H9 (cell line): ENCODE measurements around the gene SF3B5. TPM values are rescaled to one million over a fixed set of nuclear protein-coding genes. Genes with fewer than 3 reads are reported as not detected.

Experiments used
- DNase-seq: peaks from one replicate; pipeline ENCODE4 v3.0.0-alpha.2; 2017
- H2AFZ ChIP-seq: one replicate; pipeline ENCODE4 v1.6.1; 2013; ENCODE audit warnings: mild to moderate bottlenecking, low read length, control low read depth, moderate library complexity
- H2AK5ac ChIP-seq: 2 replicates; pipeline ENCODE4 v1.6.1; 2013; ENCODE audit warnings: low read length, control low read depth, mixed read lengths; ENCODE audit not compliant: insufficient read length
- H2BK120ac ChIP-seq: one replicate; pipeline ENCODE4 v1.6.1; 2013; ENCODE audit warnings: low read depth, mild to moderate bottlenecking, low read length, control low read depth, inconsistent platforms; ENCODE audit not compliant: poor library complexity, severe bottlenecking
- H2BK12ac ChIP-seq: 2 replicates; pipeline ENCODE4 v1.6.1; 2013; ENCODE audit warnings: low read length, control low read depth, mixed read lengths, low read depth; ENCODE audit not compliant: insufficient read length
- H2BK15ac ChIP-seq: 2 replicates; pipeline ENCODE4 v1.6.1; 2013; ENCODE audit warnings: low read depth, low read length, control low read depth
- H2BK20ac ChIP-seq: one replicate; pipeline ENCODE4 v1.6.1; 2013; ENCODE audit warnings: low read depth, mild to moderate bottlenecking, low read length, control low read depth, inconsistent platforms; ENCODE audit not compliant: poor library complexity, severe bottlenecking
- H2BK5ac ChIP-seq: 2 replicates; pipeline ENCODE4 v1.6.1; 2013; ENCODE audit warnings: low read length, control low read depth, mixed read lengths; ENCODE audit not compliant: insufficient read length
- H3K14ac ChIP-seq: 2 replicates; pipeline ENCODE4 v1.6.1; 2013; ENCODE audit warnings: low read length, control low read depth; ENCODE audit not compliant: insufficient read depth
- H3K18ac ChIP-seq: 2 replicates; pipeline ENCODE4 v1.6.1; 2013; ENCODE audit warnings: low read depth, mild to moderate bottlenecking, mixed read lengths, low read length, control low read depth; ENCODE audit not compliant: insufficient read length
- H3K23ac ChIP-seq: 2 replicates; pipeline ENCODE4 v1.6.1; 2013; ENCODE audit warnings: low read length, control low read depth, mixed read lengths, low read depth; ENCODE audit not compliant: insufficient read length
- H3K23me2 ChIP-seq: 2 replicates; pipeline ENCODE4 v1.6.1; 2013; ENCODE audit warnings: low read depth, mild to moderate bottlenecking, mixed read lengths, low read length, control low read depth; ENCODE audit not compliant: insufficient read length, poor library complexity, severe bottlenecking
- H3K27ac ChIP-seq: 2 replicates; pipeline ENCODE4 v1.5.1; 2013; ENCODE audit warnings: low read length, control low read depth, mixed read lengths, low read depth; ENCODE audit not compliant: insufficient read length
- H3K27me3 ChIP-seq: 2 replicates; pipeline ENCODE4 v1.6.1; 2013; ENCODE audit warnings: low read length, control low read depth, inconsistent platforms; ENCODE audit not compliant: insufficient read depth
- H3K4ac ChIP-seq: 2 replicates; pipeline ENCODE4 v1.6.1; 2013; ENCODE audit warnings: low read depth, mild to moderate bottlenecking, control low read depth, inconsistent platforms, low read length, moderate library complexity
- H3K4me1 ChIP-seq: 2 replicates; pipeline ENCODE4 v1.6.1; 2013; ENCODE audit warnings: low read length, control low read depth, inconsistent platforms; ENCODE audit not compliant: insufficient read depth
- H3K4me2 ChIP-seq: 2 replicates; pipeline ENCODE4 v1.6.1; 2013; ENCODE audit warnings: low read length, control low read depth, mixed read lengths; ENCODE audit not compliant: insufficient read length, insufficient read depth
- H3K56ac ChIP-seq: 2 replicates; pipeline ENCODE4 v1.6.1; 2013; ENCODE audit warnings: low read depth, mild to moderate bottlenecking, mixed read lengths, low read length, control low read depth; ENCODE audit not compliant: insufficient read length
- H3K79me1 ChIP-seq: 2 replicates; pipeline ENCODE4 v1.6.1; 2013; ENCODE audit warnings: low read depth, mild to moderate bottlenecking, moderate library complexity, low read length, control low read depth, inconsistent platforms; ENCODE audit not compliant: insufficient read depth, poor library complexity, severe bottlenecking
- H3K79me2 ChIP-seq: 2 replicates; pipeline ENCODE4 v1.6.1; 2013; ENCODE audit warnings: low read length, control low read depth, inconsistent platforms; ENCODE audit not compliant: insufficient read depth
- H3K9ac ChIP-seq: 2 replicates; pipeline ENCODE4 v1.6.1; 2013; ENCODE audit warnings: low read length, control low read depth, mixed read lengths; ENCODE audit not compliant: insufficient read length; ENCODE audit errors: extremely low read depth
- H3K9me3 ChIP-seq: one replicate; pipeline ENCODE4 v1.6.1; 2013; ENCODE audit warnings: low read depth, low read length, inconsistent platforms; ENCODE audit not compliant: control insufficient read depth
- H3T11ph ChIP-seq: one replicate; pipeline ENCODE4 v1.6.1; 2013; ENCODE audit warnings: mild to moderate bottlenecking, low read length, control low read depth, inconsistent platforms
- H4K20me1 ChIP-seq: one replicate; pipeline ENCODE4 v1.6.1; 2013; ENCODE audit not compliant: control insufficient read depth, insufficient read length, insufficient read depth
- H4K5ac ChIP-seq: 2 replicates; pipeline ENCODE4 v1.6.1; 2013; ENCODE audit warnings: low read depth, mild to moderate bottlenecking, mixed read lengths, low read length, control low read depth; ENCODE audit not compliant: insufficient read length
- H4K8ac ChIP-seq: replicated peaks from 2 replicates; pipeline ENCODE4 v1.6.1; 2013; ENCODE audit warnings: low read length, control low read depth, mixed read lengths, low read depth; ENCODE audit not compliant: insufficient read length
- H4K91ac ChIP-seq: 2 replicates; pipeline ENCODE4 v1.6.1; 2013; ENCODE audit warnings: low read depth, mild to moderate bottlenecking, moderate library complexity, mixed read lengths, low read length, control low read depth; ENCODE audit not compliant: insufficient read length
- H3K27ac Mint-ChIP-seq, 3 experiments: 2 replicates in 2 of 3; 3 replicates in 1 of 3; pipeline ENCODE4 v1.8.0; 2020 to 2021; ENCODE audit warnings: mixed read lengths in 3 of 3, mild to moderate bottlenecking in 1 of 3, moderate library complexity in 1 of 3
- H3K27me3 Mint-ChIP-seq: 2 replicates; pipeline ENCODE4 v1.8.0; 2021; ENCODE audit warnings: low read depth, mild to moderate bottlenecking, moderate library complexity, mixed read lengths
- H3K36me3 Mint-ChIP-seq, 3 experiments: 2 replicates in 2 of 3; 3 replicates in 1 of 3; pipeline ENCODE4 v1.8.0; 2020 to 2021; ENCODE audit warnings: low read depth in 3 of 3, mixed read lengths in 3 of 3; ENCODE audit not compliant: insufficient read depth in 1 of 3
- H3K4me1 Mint-ChIP-seq, 2 experiments: 2 replicates each; pipeline ENCODE4 v1.8.0; 2020; ENCODE audit warnings: mixed read lengths in 2 of 2
- H3K4me3 Mint-ChIP-seq, 2 experiments: 2 replicates in 1 of 2; 3 replicates in 1 of 2; pipeline ENCODE4 v1.8.0; 2020 to 2021; ENCODE audit warnings: mild to moderate bottlenecking in 2 of 2, mixed read lengths in 2 of 2, moderate library complexity in 1 of 2
- H3K9me3 Mint-ChIP-seq, 2 experiments: 2 replicates in 1 of 2; 3 replicates in 1 of 2; pipeline ENCODE4 v1.8.0; 2020; ENCODE audit warnings: mild to moderate bottlenecking in 2 of 2, mixed read lengths in 2 of 2, moderate library complexity in 1 of 2
- WGBS: extraction: QIAGEN DNeasy Blood & Tissue Kit; methylation state at CpG from one replicate; pipeline ENCODE4 v1.1.7; 2013; ENCODE audit warnings: missing lambda C conversion rate, low lambda C conversion rate, mixed read lengths; ENCODE audit not compliant: insufficient read length; ENCODE audit errors: extremely low coverage; 5-methylcytosine and 5-hydroxymethylcytosine counted together
- total RNA-seq: library from RNA; stranded (reverse); gene quantifications from 2 replicates; pipeline ENCODE4 v1.2.1, GENCODE V29; 2021
- TF ChIP-seq, protein P1 (sequence below): fragments of 200-600 bp; sonication (generic); conservative IDR thresholded peaks from 3 replicates; pipeline ENCODE4 v1.8.0; 2021; ENCODE audit warnings: antibody characterized with exemption, mild to moderate bottlenecking

Gene SF3B5
- total RNA-seq, 1 experiment from 2014 or later, result 145 TPM

DNA sequence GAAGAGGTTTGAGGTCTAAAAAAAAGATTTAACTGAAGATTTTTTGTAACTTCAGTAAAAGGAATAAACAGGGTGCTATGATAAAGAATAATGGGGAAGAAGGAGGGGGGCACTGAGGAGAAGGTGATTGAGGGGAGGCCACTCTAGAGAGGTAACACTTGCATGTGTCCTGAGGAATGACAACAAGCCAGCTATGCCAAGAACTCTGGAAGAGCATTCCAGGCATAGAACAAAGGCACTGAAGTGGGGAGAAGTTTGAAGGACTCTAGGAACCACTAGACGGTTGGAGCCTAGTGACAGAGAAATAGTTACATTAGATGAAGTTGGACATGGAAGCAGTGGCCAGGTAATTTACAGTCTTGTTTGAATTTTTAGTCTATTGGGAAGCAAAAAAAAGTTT is 10.8 kb upstream of the SF3B5 start:
- H3K4me2 ChIP-seq, result no peak overlapping the region
- no CpG with 5 or more reads among the region's 1 CpG for WGBS
- no peak overlapping the region for H4K8ac ChIP-seq
- H3K27ac ChIP-seq, result no peak overlapping the region
- TF ChIP-seq, protein P1, sequence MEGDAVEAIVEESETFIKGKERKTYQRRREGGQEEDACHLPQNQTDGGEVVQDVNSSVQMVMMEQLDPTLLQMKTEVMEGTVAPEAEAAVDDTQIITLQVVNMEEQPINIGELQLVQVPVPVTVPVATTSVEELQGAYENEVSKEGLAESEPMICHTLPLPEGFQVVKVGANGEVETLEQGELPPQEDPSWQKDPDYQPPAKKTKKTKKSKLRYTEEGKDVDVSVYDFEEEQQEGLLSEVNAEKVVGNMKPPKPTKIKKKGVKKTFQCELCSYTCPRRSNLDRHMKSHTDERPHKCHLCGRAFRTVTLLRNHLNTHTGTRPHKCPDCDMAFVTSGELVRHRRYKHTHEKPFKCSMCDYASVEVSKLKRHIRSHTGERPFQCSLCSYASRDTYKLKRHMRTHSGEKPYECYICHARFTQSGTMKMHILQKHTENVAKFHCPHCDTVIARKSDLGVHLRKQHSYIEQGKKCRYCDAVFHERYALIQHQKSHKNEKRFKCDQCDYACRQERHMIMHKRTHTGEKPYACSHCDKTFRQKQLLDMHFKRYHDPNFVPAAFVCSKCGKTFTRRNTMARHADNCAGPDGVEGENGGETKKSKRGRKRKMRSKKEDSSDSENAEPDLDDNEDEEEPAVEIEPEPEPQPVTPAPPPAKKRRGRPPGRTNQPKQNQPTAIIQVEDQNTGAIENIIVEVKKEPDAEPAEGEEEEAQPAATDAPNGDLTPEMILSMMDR, result no peak
- H4K20me1 ChIP-seq, result no peaks in the 10 kb centered on the region
- H3K23me2 ChIP-seq, result no peaks in the 10 kb centered on the region
- no peak overlapping the region for H3K18ac ChIP-seq
- no peak overlapping the region for H2BK5ac ChIP-seq
- no peak overlapping the region for H3K23ac ChIP-seq
- Mint-ChIP-seq H3K27ac (no peak overlapping the region), H3K36me3 (no peaks in the 10 kb centered on the region), H3K4me3 (no peak overlapping the region; a peak in 1 of 5 replicates), H3K9me3 (no peaks in the 10 kb centered on the region; a peak in 1 of 5 replicates), H3K27me3 (no peaks in the 10 kb centered on the region), H3K4me1 (peaks cover 0 to 8% of the 10 kb centered on the region in 2 experiments; a peak in 2 of 4 replicates)
- no peaks in the 10 kb centered on the region for H3K4me1 ChIP-seq
- H3K9ac ChIP-seq, result no peak overlapping the region
- DNase-seq, result no peak
- H3T11ph ChIP-seq, result no peak overlapping the region
- H2BK12ac ChIP-seq, result no peak overlapping the region
- no peak overlapping the region for H3K56ac ChIP-seq
- H2AK5ac ChIP-seq, result no peak overlapping the region
- H2BK20ac ChIP-seq, result no peak overlapping the region
- no peak overlapping the region for H2AFZ ChIP-seq
- H4K91ac ChIP-seq, result no peak overlapping the region
- H4K5ac ChIP-seq, result no peak overlapping the region
- H3K27me3 ChIP-seq, result no peaks in the 10 kb centered on the region
- H3K79me2 ChIP-seq, result no peaks in the 10 kb centered on the region
- no peaks in the 10 kb centered on the region for H3K9me3 ChIP-seq
- no peak overlapping the region for H3K4ac ChIP-seq
- H2BK120ac ChIP-seq, result no peak overlapping the region
- H3K14ac ChIP-seq, result no peak overlapping the region
- H3K79me1 ChIP-seq, result no peaks in the 10 kb centered on the region
- H2BK15ac ChIP-seq, result no peak overlapping the region
